ENCODE data around the gene OR10S1.

The OR10S1 gene

GRCh38 chr11:123939317-123939716 is 38.3 kb downstream of the OR10S1 start, which contains the start of gene OR4D5:
Gene OR4D5 (plus strand): TSS chr11:123939617. CDS start chr11:123939617, 0 bp downstream.
- Histone ChIP-seq H3K9ac (ENCODE audit: low read length) (no peak within 1 kb of the TSS), H3K36me3 (ENCODE audit: control insufficient read depth, insufficient read depth, low read length) (no peaks in the 10 kb centered on the region), H3K4me3 (ENCODE audit: low read length) (no peak within 1 kb of the TSS)

More at GRCh38 chr11:123939317-123939716, 38.3 kb downstream of the OR10S1 start, which contains the start of gene OR4D5:
- no peaks in the 10 kb centered on the region for H3K27me3 ChIP-seq (ENCODE audit: control insufficient read depth, insufficient read depth, low read length)
- no peaks in the 10 kb centered on the region for H3K9me3 ChIP-seq (ENCODE audit: control insufficient read depth, low read length)
- H3K4me1 ChIP-seq (ENCODE audit: control insufficient read depth, insufficient read depth, low read length), result no peaks in the 10 kb centered on the region
